HepG2 (cell line): ENCODE measurements around the gene ZFAND2B. TPM values are rescaled to one million over a fixed set of nuclear protein-coding genes. Genes with fewer than 3 reads are reported as not detected.

Source experiments
- CBFB ChIP-seq: sonication (generic); formaldehyde crosslinking; IDR thresholded peaks from 2 replicates; pipeline ENCODE4 v1.4.0; 2020; ENCODE audit warnings: missing genetic modification reagents
- GATAD2A ChIP-seq: IDR thresholded peaks from 2 replicates; pipeline ENCODE4 v1.6.1; 2016
- HNRNPUL1 ChIP-seq: fragments of 200-400 bp; formaldehyde crosslinking; IDR thresholded peaks from 2 replicates; pipeline ENCODE4 v1.6.1; 2017; ENCODE audit warnings: low read depth, mild to moderate bottlenecking, low read length, moderate library complexity
- IRF1 ChIP-seq: sonication (generic); formaldehyde crosslinking; IDR thresholded peaks from 2 replicates; pipeline ENCODE4 v1.4.0; 2020; ENCODE audit warnings: low read depth, mild to moderate bottlenecking, missing genetic modification reagents
- KLF11 ChIP-seq: IDR thresholded peaks from 2 replicates; pipeline ENCODE4 v1.6.1; 2016; ENCODE audit warnings: missing compliant biosample characterization
- MTF1 ChIP-seq: sonication (generic); formaldehyde crosslinking; IDR thresholded peaks from 2 replicates; pipeline ENCODE4 v1.5.0; 2020; ENCODE audit warnings: missing genetic modification reagents
- NR2F2 ChIP-seq: IDR thresholded peaks from 2 replicates; pipeline ENCODE4 v1.6.1; 2012; ENCODE audit warnings: low read depth, inconsistent platforms, borderline replicate concordance
- ONECUT2 ChIP-seq: sonication (generic); formaldehyde crosslinking; IDR thresholded peaks from 2 replicates; pipeline ENCODE4 v1.4.0; 2020; ENCODE audit warnings: missing genetic modification reagents
- RFXAP ChIP-seq: sonication (generic); formaldehyde crosslinking; IDR thresholded peaks from 2 replicates; pipeline ENCODE4 v1.4.0; 2020; ENCODE audit warnings: missing genetic modification reagents, borderline replicate concordance
- SP1 ChIP-seq, 2 experiments: fragments of 450-650 bp in 1 of 2; sonication (generic) in 1 of 2; formaldehyde crosslinking in 1 of 2; IDR thresholded peaks; 2 replicates each; pipeline versions ENCODE4 v1.4.0 to v1.6.1; 2016 to 2020; ENCODE audit warnings: missing genetic modification reagents in 1 of 2
- SP2 ChIP-seq: sonication (generic); formaldehyde crosslinking; IDR thresholded peaks from 2 replicates; pipeline ENCODE4 v1.5.1; 2020; ENCODE audit warnings: mild to moderate bottlenecking, missing genetic modification reagents
- ZNF33B ChIP-seq: sonication (generic); formaldehyde crosslinking; IDR thresholded peaks from 2 replicates; pipeline ENCODE4 v1.5.1; 2020; ENCODE audit warnings: mild to moderate bottlenecking, missing genetic modification reagents
- polyA plus RNA-seq, 8 experiments: library from polyadenylated mRNA; depleted of rRNA in 3 of 8; stranded (reverse) in 7 of 8; unstranded in 1 of 8; fragments of >200 nt; fragmentation: Illumina TruSeq in 4 of 8; extraction: Trizol in 4 of 8; gene quantifications; 2 replicates each; pipeline versions ENCODE4 v1.2.1 to v1.2.3, GENCODE V29; 2011 to 2016; ENCODE audit warnings: low read depth in 4 of 8, missing spikeins in 1 of 8, mixed read lengths in 1 of 8; ENCODE audit not compliant: insufficient read depth in 1 of 8
- total RNA-seq, 5 experiments: library from RNA; depleted of rRNA; stranded (reverse); fragments of >200 nt; fragmentation: Illumina TruSeq; extraction: Trizol; gene quantifications; 2 replicates each; pipeline ENCODE4 v1.2.3, GENCODE V29; 2016; ENCODE audit warnings: low read depth in 1 of 5
- TF ChIP-seq, protein P1 (sequence below): sonication (generic); formaldehyde crosslinking; IDR thresholded peaks from 2 replicates; pipeline ENCODE4 v1.4.0; 2020; ENCODE audit warnings: mild to moderate bottlenecking, missing genetic modification reagents, borderline replicate concordance
- TF ChIP-seq, protein P2 (sequence below): sonication (generic); formaldehyde crosslinking; conservative IDR thresholded peaks from 2 replicates; pipeline ENCODE4 v1.8.1; 2023; ENCODE audit warnings: missing genetic modification reagents
- TF ChIP-seq, protein P3 (sequence below): sonication (generic); formaldehyde crosslinking; IDR thresholded peaks from 2 replicates; pipeline ENCODE4 v1.5.0; 2020; ENCODE audit warnings: missing genetic modification reagents
- TF ChIP-seq, protein P4 (sequence below): sonication (generic); formaldehyde crosslinking; IDR thresholded peaks from 2 replicates; pipeline ENCODE4 v1.4.0; 2020; ENCODE audit warnings: mild to moderate bottlenecking, missing genetic modification reagents

Gene ZFAND2B
- total and polyA plus RNA-seq, 2 of the 13 experiments (the other 11 are each of a cell fraction or from before 2014, with no cell fraction given) = 53.3 to 115 TPM

DNA sequence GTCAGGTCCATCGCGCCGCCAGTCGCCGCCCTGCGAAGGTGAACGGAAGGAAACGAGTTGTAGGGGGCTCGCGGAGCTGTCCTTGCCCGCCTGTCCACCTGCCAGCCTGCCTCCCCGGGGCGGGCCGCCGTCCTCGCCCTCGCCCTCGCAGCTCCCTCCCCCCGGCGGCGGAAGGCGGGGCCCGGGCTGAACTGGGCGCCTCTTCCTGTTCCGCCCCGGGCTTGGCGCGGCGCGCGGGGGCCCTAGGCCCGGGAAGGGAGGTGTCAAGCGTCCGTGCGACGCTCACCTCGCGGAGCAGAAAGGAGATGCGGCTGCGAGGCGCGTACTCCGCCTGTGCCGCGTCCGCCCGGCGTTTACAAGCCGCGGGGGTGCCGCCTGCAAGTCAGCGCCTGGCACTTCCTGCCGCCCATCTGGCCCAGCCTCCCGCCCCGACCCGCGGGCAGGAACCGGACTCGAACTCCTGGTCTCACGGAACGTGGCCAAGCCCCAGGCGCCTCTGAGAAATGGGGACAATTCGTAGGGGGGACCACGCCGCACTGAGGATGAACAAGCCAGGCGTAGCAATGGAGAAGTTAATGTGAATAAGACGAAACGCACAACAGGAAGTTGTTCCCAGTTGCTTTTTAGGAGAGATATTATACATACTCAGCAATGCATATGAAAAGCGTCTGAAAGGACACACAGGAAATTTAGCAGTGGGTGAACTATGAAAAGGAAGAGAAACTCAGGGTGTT, 29.6 kb upstream of the ZFAND2B start, which contains the start of gene CNPPD1 (continued):
- TF ChIP-seq, protein P1, sequence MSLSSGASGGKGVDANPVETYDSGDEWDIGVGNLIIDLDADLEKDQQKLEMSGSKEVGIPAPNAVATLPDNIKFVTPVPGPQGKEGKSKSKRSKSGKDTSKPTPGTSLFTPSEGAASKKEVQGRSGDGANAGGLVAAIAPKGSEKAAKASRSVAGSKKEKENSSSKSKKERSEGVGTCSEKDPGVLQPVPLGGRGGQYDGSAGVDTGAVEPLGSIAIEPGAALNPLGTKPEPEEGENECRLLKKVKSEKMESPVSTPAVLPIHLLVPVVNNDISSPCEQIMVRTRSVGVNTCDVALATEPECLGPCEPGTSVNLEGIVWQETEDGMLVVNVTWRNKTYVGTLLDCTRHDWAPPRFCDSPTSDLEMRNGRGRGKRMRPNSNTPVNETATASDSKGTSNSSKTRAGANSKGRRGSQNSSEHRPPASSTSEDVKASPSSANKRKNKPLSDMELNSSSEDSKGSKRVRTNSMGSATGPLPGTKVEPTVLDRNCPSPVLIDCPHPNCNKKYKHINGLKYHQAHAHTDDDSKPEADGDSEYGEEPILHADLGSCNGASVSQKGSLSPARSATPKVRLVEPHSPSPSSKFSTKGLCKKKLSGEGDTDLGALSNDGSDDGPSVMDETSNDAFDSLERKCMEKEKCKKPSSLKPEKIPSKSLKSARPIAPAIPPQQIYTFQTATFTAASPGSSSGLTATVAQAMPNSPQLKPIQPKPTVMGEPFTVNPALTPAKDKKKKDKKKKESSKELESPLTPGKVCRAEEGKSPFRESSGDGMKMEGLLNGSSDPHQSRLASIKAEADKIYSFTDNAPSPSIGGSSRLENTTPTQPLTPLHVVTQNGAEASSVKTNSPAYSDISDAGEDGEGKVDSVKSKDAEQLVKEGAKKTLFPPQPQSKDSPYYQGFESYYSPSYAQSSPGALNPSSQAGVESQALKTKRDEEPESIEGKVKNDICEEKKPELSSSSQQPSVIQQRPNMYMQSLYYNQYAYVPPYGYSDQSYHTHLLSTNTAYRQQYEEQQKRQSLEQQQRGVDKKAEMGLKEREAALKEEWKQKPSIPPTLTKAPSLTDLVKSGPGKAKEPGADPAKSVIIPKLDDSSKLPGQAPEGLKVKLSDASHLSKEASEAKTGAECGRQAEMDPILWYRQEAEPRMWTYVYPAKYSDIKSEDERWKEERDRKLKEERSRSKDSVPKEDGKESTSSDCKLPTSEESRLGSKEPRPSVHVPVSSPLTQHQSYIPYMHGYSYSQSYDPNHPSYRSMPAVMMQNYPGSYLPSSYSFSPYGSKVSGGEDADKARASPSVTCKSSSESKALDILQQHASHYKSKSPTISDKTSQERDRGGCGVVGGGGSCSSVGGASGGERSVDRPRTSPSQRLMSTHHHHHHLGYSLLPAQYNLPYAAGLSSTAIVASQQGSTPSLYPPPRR = peak; percentile 61
- TF ChIP-seq, protein P2, sequence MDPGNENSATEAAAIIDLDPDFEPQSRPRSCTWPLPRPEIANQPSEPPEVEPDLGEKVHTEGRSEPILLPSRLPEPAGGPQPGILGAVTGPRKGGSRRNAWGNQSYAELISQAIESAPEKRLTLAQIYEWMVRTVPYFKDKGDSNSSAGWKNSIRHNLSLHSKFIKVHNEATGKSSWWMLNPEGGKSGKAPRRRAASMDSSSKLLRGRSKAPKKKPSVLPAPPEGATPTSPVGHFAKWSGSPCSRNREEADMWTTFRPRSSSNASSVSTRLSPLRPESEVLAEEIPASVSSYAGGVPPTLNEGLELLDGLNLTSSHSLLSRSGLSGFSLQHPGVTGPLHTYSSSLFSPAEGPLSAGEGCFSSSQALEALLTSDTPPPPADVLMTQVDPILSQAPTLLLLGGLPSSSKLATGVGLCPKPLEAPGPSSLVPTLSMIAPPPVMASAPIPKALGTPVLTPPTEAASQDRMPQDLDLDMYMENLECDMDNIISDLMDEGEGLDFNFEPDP (CRISPR knock-in tag) = peak; percentile 99; the same call in 1 of the 2 replicates
- TF ChIP-seq RFXAP (CRISPR knock-in tag) = peak; percentile 87; the same call in 1 of the 2 replicates
- peak; percentile 74 for TF ChIP-seq SP2 (CRISPR knock-in tag)
- TF ChIP-seq IRF1 (CRISPR knock-in tag) = peak; percentile 74; the same call in 1 of the 2 replicates
- TF ChIP-seq GATAD2A = peak; percentile 38; the same call in 1 of the 2 replicates
- TF ChIP-seq MTF1 = peak; percentile 75; the same call in 1 of the 2 replicates
- TF ChIP-seq, protein P3, sequence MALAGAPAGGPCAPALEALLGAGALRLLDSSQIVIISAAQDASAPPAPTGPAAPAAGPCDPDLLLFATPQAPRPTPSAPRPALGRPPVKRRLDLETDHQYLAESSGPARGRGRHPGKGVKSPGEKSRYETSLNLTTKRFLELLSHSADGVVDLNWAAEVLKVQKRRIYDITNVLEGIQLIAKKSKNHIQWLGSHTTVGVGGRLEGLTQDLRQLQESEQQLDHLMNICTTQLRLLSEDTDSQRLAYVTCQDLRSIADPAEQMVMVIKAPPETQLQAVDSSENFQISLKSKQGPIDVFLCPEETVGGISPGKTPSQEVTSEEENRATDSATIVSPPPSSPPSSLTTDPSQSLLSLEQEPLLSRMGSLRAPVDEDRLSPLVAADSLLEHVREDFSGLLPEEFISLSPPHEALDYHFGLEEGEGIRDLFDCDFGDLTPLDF = peak; percentile 95
- peak; percentile 58; the same call in 1 of the 2 replicates for TF ChIP-seq HNRNPUL1
- TF ChIP-seq SP1 (IDR thresholded peaks at IDR 0.05) = no peak
- peak; percentile 76; the same call in 1 of the 2 replicates for TF ChIP-seq SP1 (CRISPR knock-in tag; IDR thresholded peaks at IDR 0.05)
- peak; percentile 93 for TF ChIP-seq ZNF33B (CRISPR knock-in tag)
- peak; percentile 53; the same call in 1 of the 2 replicates for TF ChIP-seq ONECUT2 (CRISPR knock-in tag)
- TF ChIP-seq, protein P4, sequence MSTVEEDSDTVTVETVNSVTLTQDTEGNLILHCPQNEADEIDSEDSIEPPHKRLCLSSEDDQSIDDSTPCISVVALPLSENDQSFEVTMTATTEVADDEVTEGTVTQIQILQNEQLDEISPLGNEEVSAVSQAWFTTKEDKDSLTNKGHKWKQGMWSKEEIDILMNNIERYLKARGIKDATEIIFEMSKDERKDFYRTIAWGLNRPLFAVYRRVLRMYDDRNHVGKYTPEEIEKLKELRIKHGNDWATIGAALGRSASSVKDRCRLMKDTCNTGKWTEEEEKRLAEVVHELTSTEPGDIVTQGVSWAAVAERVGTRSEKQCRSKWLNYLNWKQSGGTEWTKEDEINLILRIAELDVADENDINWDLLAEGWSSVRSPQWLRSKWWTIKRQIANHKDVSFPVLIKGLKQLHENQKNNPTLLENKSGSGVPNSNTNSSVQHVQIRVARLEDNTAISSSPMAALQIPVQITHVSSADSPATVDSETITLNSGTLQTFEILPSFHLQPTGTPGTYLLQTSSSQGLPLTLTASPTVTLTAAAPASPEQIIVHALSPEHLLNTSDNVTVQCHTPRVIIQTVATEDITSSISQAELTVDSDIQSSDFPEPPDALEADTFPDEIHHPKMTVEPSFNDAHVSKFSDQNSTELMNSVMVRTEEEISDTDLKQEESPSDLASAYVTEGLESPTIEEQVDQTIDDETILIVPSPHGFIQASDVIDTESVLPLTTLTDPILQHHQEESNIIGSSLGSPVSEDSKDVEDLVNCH (CRISPR knock-in tag) = peak; percentile 63; the same call in 1 of the 2 replicates
- peak; percentile 28; the same call in 1 of the 2 replicates for TF ChIP-seq NR2F2
- no peak for TF ChIP-seq KLF11 (CRISPR knock-in tag)
- TF ChIP-seq CBFB = peak; percentile 90
